MM.1S (cell line): ENCODE results near the gene APOL3.

ENCODE experiments used
- CTCF ChIP-seq: fragments of 300-600 bp; sonication (generic); IDR thresholded peaks from 2 replicates; pipeline ENCODE4 v1.5.1; 2016; ENCODE audit warnings: antibody characterized with exemption, low read length, mixed read lengths
- EZH2 ChIP-seq: fragments of 300-600 bp; sonication (generic); optimal IDR thresholded peaks from 2 replicates; pipeline ENCODE3; 2017; ENCODE audit warnings: low read depth, mild to moderate bottlenecking, antibody characterized with exemption, low read length, mixed read lengths

- TF ChIP-seq CTCF (no peak), EZH2 (no peak)
Observed at GRCh38 chr22:36201630-36202319, 41.2 kb upstream of the APOL3 start, which contains the start of gene APOL4.
